Epithelial cell of proximal tubule (primary cell): ENCODE measurements around the gene IQCE. TPM values are rescaled to one million over a fixed set of nuclear protein-coding genes. Genes with fewer than 3 reads are reported as not detected.

ENCODE experiments used
- DNase-seq: peaks from one replicate; pipeline ENCODE4 v3.0.0-alpha.2; 2011; ENCODE audit warnings: low read depth
- H3K4me3 ChIP-seq: 2 replicates; pipeline ENCODE4 v1.5.1; 2011; ENCODE audit warnings: low read depth, mild to moderate bottlenecking, low read length
- total RNA-seq: library from RNA; depleted of rRNA; stranded (reverse); fragments of >200 nt; gene quantifications from 2 replicates; pipeline ENCODE4 v1.2.3, GENCODE V29; 2015
- TF ChIP-seq, protein P1 (sequence below): conservative IDR thresholded peaks from 2 replicates; pipeline ENCODE4 v1.5.1; 2012; ENCODE audit warnings: low read depth, mild to moderate bottlenecking, low read length

Gene IQCE
- total RNA-seq, 1 donor from 2014 or later = 25.0 TPM

DNA sequence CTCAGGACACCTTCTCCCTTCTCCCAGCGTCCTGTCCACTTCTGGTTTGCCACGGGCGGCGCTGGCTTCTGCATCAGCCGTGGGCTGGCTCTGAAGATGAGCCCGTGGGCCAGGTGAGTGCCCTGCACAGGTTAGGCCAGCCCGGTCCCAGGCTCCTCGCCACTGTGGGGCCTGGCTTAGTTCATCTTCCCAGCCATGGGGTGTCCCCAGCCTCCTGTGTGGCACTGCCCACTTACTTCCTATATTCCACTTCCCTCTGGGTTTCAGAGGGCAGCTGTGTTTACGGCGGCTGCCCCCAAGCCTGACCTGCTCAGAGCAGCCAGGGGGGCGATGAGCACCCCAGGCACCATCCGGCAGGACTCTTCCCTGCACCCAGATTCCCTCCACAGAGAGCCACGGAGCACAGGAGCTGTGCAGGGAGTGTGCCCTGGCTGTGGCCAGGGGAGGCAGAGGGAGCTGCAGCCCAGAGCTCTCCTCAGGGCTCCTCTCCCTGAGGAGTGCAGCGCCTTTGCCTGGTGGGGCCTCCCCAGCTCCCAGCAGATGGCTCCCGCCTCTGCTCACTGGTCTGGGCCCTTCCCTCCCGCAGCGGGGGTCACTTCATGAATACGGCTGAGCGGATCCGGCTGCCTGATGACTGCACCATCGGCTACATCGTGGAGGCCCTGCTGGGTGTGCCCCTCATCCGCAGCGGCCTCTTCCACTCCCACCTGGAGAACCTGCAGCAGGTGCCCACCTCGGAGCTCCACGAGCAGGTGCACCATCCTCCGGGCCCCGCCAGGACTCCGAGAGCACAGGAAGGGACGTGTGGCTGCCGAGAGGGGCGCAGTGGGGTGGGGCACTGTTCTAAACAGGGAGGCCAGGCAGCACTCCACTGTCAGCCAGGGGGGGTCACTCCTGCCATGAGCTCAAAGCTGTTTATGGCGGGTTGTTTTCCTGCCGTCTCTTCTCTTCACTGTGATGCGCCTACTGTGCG lies 32.8 kb upstream of the IQCE start:
- TF ChIP-seq, protein P1, sequence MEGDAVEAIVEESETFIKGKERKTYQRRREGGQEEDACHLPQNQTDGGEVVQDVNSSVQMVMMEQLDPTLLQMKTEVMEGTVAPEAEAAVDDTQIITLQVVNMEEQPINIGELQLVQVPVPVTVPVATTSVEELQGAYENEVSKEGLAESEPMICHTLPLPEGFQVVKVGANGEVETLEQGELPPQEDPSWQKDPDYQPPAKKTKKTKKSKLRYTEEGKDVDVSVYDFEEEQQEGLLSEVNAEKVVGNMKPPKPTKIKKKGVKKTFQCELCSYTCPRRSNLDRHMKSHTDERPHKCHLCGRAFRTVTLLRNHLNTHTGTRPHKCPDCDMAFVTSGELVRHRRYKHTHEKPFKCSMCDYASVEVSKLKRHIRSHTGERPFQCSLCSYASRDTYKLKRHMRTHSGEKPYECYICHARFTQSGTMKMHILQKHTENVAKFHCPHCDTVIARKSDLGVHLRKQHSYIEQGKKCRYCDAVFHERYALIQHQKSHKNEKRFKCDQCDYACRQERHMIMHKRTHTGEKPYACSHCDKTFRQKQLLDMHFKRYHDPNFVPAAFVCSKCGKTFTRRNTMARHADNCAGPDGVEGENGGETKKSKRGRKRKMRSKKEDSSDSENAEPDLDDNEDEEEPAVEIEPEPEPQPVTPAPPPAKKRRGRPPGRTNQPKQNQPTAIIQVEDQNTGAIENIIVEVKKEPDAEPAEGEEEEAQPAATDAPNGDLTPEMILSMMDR = no peak
- H3K4me3 ChIP-seq = no peak overlapping the region
- no peak for DNase-seq

DNA sequence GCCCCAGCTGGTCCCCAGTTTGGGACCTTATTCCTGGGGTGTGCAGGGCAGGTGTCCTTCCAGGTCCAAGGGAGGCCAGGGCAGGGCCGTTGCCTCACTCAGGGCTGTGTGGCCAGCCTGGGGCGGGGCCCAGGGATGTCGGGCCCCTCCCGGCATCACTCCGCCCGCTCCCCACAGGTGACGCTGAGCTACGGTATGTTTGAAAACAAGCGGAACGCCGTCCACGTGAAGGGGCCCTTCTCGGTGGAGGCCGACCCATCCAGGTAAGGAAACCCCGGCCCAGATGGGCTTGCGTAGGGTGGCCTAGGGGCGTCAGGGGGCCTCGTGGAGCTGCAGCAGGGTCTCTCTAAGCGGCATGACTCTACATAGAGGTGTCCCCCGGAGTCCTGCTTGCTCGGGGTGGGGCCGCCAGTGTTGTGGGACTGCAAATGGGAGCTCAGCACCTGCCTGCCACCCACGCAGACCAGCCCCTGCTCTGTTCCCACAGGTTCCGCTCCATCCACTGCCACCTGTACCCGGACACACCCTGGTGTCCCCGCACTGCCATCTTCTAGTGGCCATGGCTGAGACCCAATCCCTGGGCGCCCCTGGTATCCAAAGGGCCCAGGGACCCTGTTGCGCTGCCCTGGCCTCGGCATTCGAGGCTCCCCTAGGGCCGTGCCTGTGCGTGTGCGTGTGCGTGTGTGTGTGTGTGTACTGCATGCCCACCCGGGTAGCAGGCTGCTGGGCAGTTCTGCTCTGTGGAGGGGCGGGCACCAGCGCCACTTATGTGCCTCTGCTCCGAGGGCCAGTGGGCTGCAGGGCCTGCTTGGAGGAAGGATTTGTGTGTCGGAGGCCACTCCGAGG lies 31.9 kb upstream of the IQCE start:
- H3K4me3 ChIP-seq = no peak overlapping the region
- no peak for DNase-seq
- TF ChIP-seq, protein P1 = no peak

DNA sequence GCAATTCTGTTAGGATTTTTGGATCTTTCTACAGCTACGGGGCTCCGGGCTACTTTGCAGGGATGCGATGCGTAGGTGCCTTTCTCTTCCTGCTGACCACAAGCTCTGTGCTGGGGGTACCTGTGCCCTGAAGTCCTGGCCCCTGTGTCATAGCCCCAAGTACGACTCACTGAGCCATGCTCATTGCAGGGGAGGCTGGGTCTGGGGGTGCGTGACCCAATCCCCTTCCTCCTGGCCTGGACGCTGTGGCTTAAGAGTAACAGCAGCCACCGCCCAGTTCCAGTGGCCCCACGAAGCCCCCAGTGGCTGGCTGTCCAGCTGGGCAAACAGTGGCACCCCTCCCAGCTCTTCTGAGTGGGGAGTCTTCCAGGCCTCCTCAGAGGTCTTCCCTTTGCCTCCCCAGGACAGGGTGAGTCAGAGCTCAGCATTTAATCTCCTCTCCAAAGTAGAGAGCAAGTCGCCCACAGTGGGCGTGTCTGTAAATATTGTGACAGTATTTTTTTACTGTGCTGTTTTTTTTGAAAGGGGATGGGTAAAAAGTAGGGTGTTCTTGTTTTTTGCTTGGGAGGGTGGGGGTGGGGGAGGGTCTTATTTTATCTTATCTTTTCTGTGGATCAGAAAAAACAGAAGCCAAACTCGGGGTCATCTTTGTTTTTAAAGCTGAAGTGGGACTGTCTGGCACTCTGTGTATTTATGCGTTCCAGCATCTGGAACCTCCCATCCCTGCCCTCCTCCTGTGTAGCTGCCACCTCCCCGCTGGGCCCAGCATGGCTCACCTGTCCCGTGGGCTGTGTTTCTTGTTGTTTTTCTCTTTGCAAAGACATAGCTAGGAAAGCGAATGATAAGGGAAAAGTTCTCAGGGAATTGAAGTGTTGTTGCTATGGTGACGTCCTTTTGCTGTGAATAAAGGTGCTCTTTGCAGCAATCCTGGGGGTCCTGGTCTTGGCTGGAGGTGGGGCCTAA lies 31.0 kb upstream of the IQCE start:
- TF ChIP-seq, protein P1 = no peak
- H3K4me3 ChIP-seq = no peak overlapping the region
- DNase-seq = no peak

DNA sequence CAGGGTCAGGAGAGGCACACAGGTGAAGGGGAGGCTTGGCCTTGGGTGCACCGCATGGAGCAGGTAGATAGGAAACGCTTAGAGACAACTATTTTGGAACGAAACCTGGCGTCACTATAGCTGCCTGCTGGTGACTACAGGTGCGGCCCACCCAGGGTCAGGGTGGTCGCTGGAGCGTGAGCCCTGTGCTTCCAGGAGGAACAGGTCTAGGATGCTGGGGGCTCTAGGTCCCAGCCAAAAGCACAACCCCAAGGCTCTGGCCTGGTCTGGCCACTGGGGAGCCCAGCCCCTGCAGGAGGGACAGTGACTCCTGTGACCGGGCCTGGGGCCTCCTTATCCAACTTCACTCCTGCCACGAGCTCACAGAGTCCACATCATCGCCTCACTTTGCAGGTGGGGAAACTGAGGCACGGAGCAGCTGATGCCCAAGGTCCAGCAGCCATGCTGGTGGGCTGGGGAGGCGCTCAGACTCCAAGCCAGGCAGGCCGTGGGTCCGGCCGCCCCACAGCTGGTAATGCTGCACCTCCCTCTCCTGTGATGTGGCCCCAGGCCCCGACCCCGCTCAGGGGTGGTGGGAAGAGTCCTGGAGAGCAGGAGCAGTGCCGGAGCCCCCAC lies 30.2 kb upstream of the IQCE start:
- DNase-seq = no peak
- TF ChIP-seq, protein P1 = no peak
- H3K4me3 ChIP-seq = no peak overlapping the region

DNA sequence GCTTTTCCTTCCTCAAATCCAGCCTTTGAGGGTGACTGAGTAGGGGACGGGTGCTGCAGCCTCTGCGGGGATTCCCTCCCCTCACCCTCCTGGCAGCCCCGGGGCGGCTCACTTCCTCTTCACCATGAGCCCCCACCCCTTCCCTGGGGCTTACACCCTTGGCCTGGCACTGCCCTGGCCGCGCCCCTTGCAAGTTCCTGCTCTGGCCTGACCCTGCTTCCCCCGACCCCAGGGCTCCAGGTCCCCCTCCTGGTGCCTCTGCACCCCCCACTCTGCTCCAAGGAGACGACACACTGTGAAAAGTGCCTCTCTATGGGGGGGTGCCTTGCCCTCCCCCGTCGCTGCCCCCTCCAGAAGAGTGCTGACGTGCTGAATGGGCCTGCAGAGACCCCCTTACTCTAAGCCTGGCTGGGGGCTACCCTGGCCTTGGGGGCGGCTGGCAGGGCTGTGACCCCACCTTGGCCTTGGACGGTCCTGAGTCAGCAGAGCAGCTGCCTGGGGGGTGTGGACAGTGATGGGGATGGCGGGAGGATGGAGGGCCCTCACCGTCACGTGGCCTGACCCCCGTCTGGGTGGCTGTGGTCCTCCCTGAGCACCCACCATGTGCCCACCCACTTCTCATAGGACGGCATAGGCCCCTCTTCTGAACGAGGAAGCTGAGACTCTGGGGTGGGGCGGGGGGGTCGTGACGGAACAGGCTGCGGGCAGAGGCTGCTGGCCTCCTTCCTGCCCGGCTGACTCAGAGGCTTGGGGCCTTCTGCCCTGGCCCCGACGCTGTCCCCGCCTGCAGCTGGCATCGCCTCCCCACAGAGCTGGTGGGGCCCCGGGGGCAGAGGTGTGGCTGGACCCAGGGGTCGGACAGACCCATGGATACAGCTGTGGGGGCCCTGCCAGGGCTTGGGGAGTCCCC lies 29.4 kb upstream of the IQCE start:
- DNase-seq = no peak
- TF ChIP-seq, protein P1 = no peak

More for the DNA sequence above, 29.4 kb upstream of the IQCE start:
- H3K4me3 ChIP-seq = no peak overlapping the region
